Measurements from ENCODE around the gene PAFAH1B1.
A peak's percentile ranks its signal among the peaks of the same experiment; 100 is the strongest.
"Not testable (repeated sequence)": the region's sequence is repeated elsewhere in the genome, so short reads cannot be mapped to it uniquely, and the experiment has no call there.

Gene PAFAH1B1

DNA sequence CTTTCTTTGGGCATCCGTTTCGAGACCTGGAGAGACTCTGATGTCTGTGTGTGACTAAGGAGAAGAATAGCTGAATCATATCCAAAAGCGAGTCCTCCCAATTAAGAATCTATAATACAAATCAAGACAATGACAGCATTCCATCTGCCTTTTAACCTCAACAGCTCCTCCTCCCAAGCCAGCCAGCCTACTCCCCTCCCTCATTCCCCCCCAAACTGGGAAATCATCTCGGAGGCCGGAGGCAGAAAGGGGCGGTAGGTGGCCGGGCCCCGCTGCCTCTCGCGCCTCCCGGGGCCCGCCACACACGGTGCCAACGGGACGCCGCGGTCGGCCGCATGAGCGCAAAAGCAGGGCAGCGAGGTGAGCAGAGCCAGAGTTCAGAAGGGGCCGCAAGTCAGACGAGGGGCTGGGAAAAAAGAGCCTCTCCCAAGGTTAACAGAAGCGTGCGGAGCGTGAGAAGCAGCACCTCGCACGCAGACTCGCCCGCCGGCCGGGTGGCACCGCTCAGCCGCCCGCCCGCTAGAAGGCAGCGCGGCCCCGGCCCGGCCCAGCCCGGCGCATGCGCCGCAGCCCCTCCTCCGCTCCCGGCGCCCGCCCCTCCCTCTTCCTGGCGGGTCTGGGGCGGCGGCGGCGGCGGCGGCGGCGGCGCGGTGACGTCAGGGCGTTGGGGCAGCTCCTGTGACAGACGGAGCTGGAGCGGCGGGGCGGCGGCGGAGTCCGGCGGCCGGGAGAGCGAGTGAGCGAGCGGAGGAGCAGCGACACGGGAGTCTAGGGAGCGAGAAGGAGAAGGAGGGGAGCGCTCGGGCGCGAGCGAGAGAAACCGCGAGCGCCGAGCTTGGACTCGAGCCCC lies at the start of gene PAFAH1B1:
Gene PAFAH1B1, plus strand, starts transcription at position 684 of the 850 bp plus-strand sequence. CDS start 44,635 bp downstream, outside the sequence.
- peak; percentile 85 to 86 for DNase-seq

- DNase-seq, result no peak
Observed at GRCh38 chr17:2545393-2545792, 48.1 kb upstream of the PAFAH1B1 start.

DNA sequence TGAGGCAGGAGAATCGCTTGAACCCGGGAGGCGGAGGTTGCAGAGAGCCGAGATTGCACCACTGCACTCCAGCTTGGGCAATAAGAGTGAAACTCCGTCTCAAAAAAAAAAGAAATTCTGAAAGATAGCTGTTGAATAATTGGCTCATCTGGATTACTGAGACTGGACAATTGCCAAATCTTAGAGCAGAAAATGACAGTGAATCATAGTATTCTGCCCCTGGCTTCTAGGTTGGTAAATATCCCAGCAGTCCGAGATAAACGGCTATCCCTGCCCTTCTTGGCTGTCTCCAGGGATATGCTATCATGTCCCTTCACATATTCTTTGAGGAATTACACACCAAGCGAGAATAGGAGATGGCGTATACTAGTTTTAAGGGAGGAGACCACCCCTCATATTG lies 46.3 kb upstream of the PAFAH1B1 start:
- no peak for DNase-seq

DNA sequence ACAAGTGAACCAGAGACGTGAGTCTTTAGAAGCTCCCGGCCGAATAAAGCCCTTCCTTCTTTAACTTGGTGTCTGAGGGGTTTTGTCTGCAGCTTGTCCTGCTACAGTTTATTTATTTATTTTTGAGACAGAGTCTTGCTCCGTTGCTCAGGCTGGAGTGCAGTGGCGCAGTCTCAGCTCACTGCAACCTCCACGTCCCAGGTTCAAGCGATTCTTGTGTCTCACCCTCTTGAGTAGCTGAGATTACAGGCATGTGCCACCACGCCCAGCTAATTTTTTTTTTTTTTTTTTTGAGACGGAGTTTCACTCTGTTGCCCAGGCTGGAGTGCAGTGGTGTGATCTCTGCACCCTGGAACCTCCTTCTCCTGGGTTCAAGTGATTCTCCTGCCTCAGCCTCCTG lies 45.4 kb upstream of the PAFAH1B1 start:
- DNase-seq, result not testable (repeated sequence)

GRCh38 chr17:2549392-2550211 lies 43.9 kb upstream of the PAFAH1B1 start:
- DNase-seq, result no peak

DNA sequence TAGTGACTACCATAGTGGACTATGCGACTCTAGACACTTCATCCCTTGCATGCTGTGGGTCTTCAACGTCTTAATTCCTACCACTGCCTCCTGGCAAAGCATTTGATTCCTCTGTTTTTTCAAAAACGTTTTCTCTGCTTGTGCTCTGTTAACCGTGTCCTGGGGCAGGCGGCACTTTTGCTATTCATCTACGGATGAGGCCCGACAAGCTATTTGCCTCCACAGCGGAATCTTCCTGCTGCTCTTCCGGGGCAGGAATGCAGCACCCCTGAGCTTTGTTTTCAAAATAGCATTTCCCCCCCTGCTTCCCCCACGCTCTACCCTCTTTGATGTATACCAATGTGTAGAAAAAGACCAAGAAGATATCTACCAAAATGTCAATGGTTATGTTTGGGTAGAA lies 42.0 kb upstream of the PAFAH1B1 start:
- no peak for DNase-seq

DNA sequence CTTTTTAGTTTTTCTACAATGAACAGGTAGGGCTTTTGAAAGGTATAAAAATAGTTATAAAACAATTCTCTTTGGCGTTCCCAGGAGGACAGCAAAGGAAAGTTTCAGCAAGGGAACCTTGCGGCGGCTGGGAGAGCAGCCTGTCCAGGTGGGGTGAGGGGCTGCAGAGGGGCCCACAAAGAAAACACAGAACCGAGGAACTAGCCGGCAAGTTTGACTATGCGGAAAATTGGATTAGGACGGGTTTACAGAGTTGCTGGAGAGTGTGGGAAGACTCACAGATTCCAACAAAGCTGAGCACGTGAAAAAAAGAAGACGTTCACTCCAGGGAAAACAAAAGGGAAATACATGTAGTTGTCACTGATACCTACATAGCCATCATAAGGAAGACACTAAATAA lies 41.5 kb upstream of the PAFAH1B1 start:
- DNase-seq, result no peak

DNA sequence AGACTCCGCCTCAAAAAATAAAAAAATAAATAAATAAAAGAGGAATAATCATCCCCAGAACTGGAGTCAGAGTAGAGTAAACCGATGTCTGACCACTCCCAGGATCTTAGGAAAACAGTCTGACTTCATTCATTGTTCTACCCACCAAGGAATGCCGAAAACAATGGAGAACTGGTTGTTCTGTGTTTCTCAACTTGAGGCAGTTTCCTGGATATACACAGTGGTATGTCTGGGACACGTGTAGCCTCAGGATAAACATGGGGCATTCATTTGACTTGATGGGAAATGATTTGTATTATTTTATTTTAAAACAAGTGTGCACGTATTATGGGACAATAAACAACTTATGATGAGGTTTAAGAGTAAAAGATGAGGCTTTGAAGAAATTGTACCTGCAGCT lies 32.8 kb upstream of the PAFAH1B1 start:
- no peak for DNase-seq

- no peak for DNase-seq
Observed at GRCh38 chr17:2562162-2562858, 31.1 kb upstream of the PAFAH1B1 start.

DNA sequence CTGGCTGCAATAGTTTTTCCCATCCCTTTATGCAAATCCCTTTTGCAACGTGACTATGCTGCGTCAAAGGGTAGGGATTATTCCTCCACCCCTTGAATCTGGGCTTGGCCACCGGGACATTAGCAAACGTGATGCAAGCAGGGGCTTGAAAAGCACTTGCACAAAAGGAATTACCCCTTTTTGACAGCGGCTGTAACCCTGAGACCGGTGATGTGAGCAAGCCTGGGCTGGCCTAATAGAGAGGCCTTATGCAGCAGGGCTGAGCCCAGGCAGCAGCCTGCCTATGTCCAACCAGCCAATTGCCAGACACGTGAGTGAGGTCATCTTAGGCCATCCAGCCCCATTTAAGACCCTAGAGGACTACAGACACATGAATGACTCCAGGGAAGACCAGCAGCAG lies 30.4 kb upstream of the PAFAH1B1 start:
- DNase-seq, result no peak

DNA sequence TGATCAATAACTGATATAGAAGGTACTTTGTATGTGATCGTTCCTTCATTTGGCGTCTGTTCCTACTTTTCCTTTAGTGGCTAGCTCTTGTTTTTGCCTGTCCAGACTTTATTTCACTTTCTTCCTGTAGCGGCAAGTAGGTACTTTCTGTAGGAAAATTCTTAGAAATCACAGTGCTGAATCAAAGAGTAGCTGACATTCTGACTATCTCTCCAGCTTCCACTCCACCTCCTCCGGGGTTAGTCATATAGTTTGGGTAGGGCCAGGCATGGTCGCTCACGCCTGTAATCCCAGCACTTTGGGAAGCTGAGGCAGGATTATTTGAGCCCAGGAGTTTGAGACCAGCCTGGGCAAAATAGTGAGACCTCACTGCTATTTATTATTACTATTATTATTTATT lies 29.9 kb upstream of the PAFAH1B1 start:
- DNase-seq, result no peak

- DNase-seq, result no peak
Observed at GRCh38 chr17:2564877-2565276, 28.6 kb upstream of the PAFAH1B1 start.

- DNase-seq, result no peak
Observed at GRCh38 chr17:2566056-2566455, 27.4 kb upstream of the PAFAH1B1 start.

- DNase-seq, result no peak
Observed at GRCh38 chr17:2571523-2572303, 21.7 kb upstream of the PAFAH1B1 start.

DNA sequence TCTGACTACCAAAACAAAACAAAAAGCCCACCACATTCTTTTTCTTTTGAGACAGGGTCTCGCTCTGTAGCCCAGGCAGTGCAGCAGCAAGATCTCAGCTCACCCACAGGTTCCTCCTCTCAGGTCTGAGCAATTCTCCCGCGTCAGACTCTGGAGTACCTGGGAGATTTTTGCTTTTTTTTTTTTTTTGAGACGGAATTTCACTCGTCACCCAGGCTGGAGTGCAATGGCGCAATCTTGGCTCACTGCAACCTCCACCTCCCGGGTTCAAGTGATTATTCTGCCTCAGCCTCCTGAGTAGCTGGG lies 21.2 kb upstream of the PAFAH1B1 start:
- not testable (repeated sequence) for DNase-seq

GRCh38 chr17:2580151-2580550 lies 13.3 kb upstream of the PAFAH1B1 start:
- DNase-seq, result peak in 1 of 2 donors; percentile 8

- peak; percentile 70 to 88 for DNase-seq
Observed at GRCh38 chr17:2580661-2581060, 12.8 kb upstream of the PAFAH1B1 start.

GRCh38 chr17:2582493-2582892 lies 11.0 kb upstream of the PAFAH1B1 start:
- no peak for DNase-seq

GRCh38 chr17:2591040-2591640 lies 2.3 kb upstream of the PAFAH1B1 start:
- no peak for DNase-seq

- DNase-seq, result peak; percentile 58 to 82
Observed at GRCh38 chr17:2593821-2594721, 617 bp downstream of the PAFAH1B1 start.
